CD4-positive, alpha-beta T cell (primary cell): Measurements from ENCODE around the gene STK32B. TPM values are rescaled to one million over a fixed set of nuclear protein-coding genes. Genes with fewer than 3 reads are reported as not detected.

Experiments
- ATAC-seq: fragments of 200-7000 bp; cut with Tn5 transposase; one replicate; pipeline ENCODE4 v1.10.0; 2022; ENCODE audit warnings: mild to moderate bottlenecking; ENCODE audit not compliant: poor library complexity
- CTCF ChIA-PET: fragments of 350-600 bp; sonication (Branson Sonifier 250); formaldehyde crosslinking; loops from one replicate; lab custom pipeline; 2021; ENCODE audit warnings: antibody characterized with exemption, inconsistent platforms; lab: Charles Lee
- POLR2A ChIA-PET: fragments of 350-600 bp; sonication (Branson Sonifier 250); formaldehyde crosslinking; loops from one replicate; lab custom pipeline; 2021; ENCODE audit warnings: antibody characterized with exemption, inconsistent platforms; lab: Charles Lee
- DNase-seq, 14 experiments: peaks; one replicate each; pipeline ENCODE4 v3.0.0-alpha.2; 2013 to 2020; ENCODE audit warnings: mixed read lengths in 2 of 14
- H3K27ac ChIP-seq, 2 donors: one replicate each; pipeline versions ENCODE4 v1.5.1 to v1.7.0; 2013; ENCODE audit warnings: low read length in 2 of 2, low read depth in 1 of 2, mild to moderate bottlenecking in 1 of 2
- H3K27me3 ChIP-seq, 2 experiments: 1 replicate in 1 of 2; 2 replicates in 1 of 2; pipeline versions ENCODE4 v1.6.1 to v1.7.0; 2013; ENCODE audit warnings: low read length in 2 of 2, control low read depth in 1 of 2, mild to moderate bottlenecking in 1 of 2, moderate library complexity in 1 of 2; ENCODE audit not compliant: insufficient read depth in 2 of 2, control insufficient read depth in 1 of 2
- H3K36me3 ChIP-seq: one replicate; pipeline ENCODE4 v1.6.1; 2013; ENCODE audit warnings: low read length, control low read depth; ENCODE audit not compliant: insufficient read depth
- H3K4me1 ChIP-seq: one replicate; pipeline ENCODE4 v1.6.1; 2013; ENCODE audit warnings: low read length, control low read depth; ENCODE audit not compliant: insufficient read depth
- H3K4me3 ChIP-seq: one replicate; pipeline ENCODE4 v1.5.1; 2013; ENCODE audit warnings: mild to moderate bottlenecking, low read length, moderate library complexity
- H3K9me3 ChIP-seq, 2 experiments: 1 replicate in 1 of 2; 2 replicates in 1 of 2; pipeline versions ENCODE4 v1.6.1 to v1.7.0; 2013; ENCODE audit warnings: low read length in 2 of 2, mild to moderate bottlenecking in 2 of 2, control low read depth in 1 of 2, moderate library complexity in 1 of 2; ENCODE audit not compliant: control insufficient read depth in 1 of 2, insufficient read depth in 1 of 2
- H3K27ac Mint-ChIP-seq: one replicate; pipeline ENCODE4 v1.8.0; 2020; ENCODE audit warnings: mixed read lengths
- H3K27me3 Mint-ChIP-seq: one replicate; pipeline ENCODE4 v1.8.0; 2021; ENCODE audit warnings: mixed read lengths
- H3K36me3 Mint-ChIP-seq: one replicate; pipeline ENCODE4 v1.8.0; 2021; ENCODE audit warnings: low read depth, mixed read lengths
- H3K4me1 Mint-ChIP-seq: one replicate; pipeline ENCODE4 v1.8.0; 2021; ENCODE audit warnings: low read depth, mixed read lengths
- H3K4me3 Mint-ChIP-seq: one replicate; pipeline ENCODE4 v1.8.0; 2020; ENCODE audit warnings: mild to moderate bottlenecking, mixed read lengths
- H3K9me3 Mint-ChIP-seq: one replicate; pipeline ENCODE4 v1.8.0; 2020; ENCODE audit warnings: mixed read lengths
- intact Hi-C, 2 experiments: fragments of 100-400 bp; cut with DNase I in 1 of 2; cut with micrococcal nuclease in 1 of 2; formaldehyde crosslinking; loops; one replicate each; pipeline versions ENCODE4 v1.15.1 to v1.9.0; 2023 to 2025; cut with DNase I, micrococcal nuclease
- total RNA-seq, 174 experiments: library from RNA in 2 of 174; stranded (reverse) in 2 of 174; gene quantifications; one replicate each; pipeline ENCODE4 v1.2.3 and lab custom pipeline; 2021 to 2026
- TF ChIP-seq, protein P1 (sequence below): fragments of 200-600 bp; IDR thresholded peaks from one replicate; pipeline ENCODE4 v1.8.0; 2022; ENCODE audit warnings: antibody characterized with exemption, mild to moderate bottlenecking

STK32B gene
- total RNA-seq, 2 experiments from 2014 or later = not detected

DNA sequence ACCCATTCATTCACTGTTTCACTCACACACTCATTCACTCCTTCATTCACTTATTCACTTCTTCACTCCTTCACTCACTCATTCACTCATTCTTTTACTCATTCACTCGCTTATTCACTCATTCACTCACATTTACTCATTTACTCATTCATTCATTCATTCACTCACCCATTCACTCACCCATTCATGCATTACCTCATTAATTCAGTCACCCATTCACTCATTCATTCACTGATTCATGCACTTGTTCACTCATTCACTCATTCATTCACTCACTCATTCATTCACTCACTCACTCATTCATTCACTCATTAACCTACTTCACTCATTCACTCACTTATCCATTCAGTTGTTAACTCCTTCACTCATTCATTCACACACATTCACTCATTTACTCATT, 70.8 kb downstream of the STK32B start:
- no peak overlapping the region for H3K27ac Mint-ChIP-seq
- Histone ChIP-seq H3K4me1 (no peaks in the 10 kb centered on the region), H3K27me3 (peaks cover 0 to 2% of the 10 kb centered on the region in 2 experiments), H3K9me3 (peaks cover 0 to 15% of the 10 kb centered on the region in 2 experiments), H3K27ac (no peak overlapping the region), H3K36me3 (no peaks in the 10 kb centered on the region), H3K4me3 (no peak overlapping the region)
- ChIA-PET POLR2A (no interaction called here), CTCF (no interaction called here)
- no peaks in the 10 kb centered on the region for H3K36me3 Mint-ChIP-seq
- H3K4me3 Mint-ChIP-seq = no peak overlapping the region
- TF ChIP-seq, protein P1, sequence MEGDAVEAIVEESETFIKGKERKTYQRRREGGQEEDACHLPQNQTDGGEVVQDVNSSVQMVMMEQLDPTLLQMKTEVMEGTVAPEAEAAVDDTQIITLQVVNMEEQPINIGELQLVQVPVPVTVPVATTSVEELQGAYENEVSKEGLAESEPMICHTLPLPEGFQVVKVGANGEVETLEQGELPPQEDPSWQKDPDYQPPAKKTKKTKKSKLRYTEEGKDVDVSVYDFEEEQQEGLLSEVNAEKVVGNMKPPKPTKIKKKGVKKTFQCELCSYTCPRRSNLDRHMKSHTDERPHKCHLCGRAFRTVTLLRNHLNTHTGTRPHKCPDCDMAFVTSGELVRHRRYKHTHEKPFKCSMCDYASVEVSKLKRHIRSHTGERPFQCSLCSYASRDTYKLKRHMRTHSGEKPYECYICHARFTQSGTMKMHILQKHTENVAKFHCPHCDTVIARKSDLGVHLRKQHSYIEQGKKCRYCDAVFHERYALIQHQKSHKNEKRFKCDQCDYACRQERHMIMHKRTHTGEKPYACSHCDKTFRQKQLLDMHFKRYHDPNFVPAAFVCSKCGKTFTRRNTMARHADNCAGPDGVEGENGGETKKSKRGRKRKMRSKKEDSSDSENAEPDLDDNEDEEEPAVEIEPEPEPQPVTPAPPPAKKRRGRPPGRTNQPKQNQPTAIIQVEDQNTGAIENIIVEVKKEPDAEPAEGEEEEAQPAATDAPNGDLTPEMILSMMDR = no peak
- intact Hi-C loops = no loop called here
- H3K9me3 Mint-ChIP-seq = no peaks in the 10 kb centered on the region
- no peaks in the 10 kb centered on the region for H3K4me1 Mint-ChIP-seq
- ATAC-seq (no peak), DNase-seq (no peak)
- peaks cover 5% of the 10 kb centered on the region for H3K27me3 Mint-ChIP-seq

DNA sequence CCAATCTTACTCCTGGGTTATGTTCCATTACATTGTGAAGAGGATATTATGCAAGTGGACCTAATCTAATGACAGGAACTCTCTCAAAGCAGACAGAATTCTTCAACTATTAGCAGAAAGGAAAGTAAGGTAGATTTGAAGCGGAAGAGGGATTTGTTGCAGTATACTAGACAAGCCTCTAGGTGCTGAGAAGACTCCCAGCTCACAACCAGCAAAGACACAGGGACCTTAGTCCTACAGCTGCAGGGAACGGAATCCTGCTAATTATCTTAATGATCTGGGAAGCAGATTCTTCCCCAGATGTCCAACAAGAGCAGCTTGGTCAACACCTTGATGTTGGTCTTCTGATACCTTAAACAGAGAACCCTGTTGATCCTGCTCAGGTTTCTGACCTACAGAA, 73.6 kb downstream of the STK32B start:
- H3K9me3 Mint-ChIP-seq = no peaks in the 10 kb centered on the region
- intact Hi-C loops = no loop called here
- CTCF ChIA-PET = no interaction called here
- H3K4me1 ChIP-seq = no peaks in the 10 kb centered on the region
- no peak for DNase-seq
- no peak overlapping the region for H3K27ac Mint-ChIP-seq
- H3K4me3 ChIP-seq = no peak overlapping the region
- no peaks in the 10 kb centered on the region for H3K36me3 Mint-ChIP-seq
- ATAC-seq = no peak
- H3K4me3 Mint-ChIP-seq = no peak overlapping the region
- peaks cover 0 to 2% of the 10 kb centered on the region in 2 experiments for H3K27me3 ChIP-seq
- TF ChIP-seq, protein P1 = no peak
- H3K27me3 Mint-ChIP-seq = peaks cover 10% of the 10 kb centered on the region
- no peak overlapping the region for H3K27ac ChIP-seq
- H3K36me3 ChIP-seq = no peaks in the 10 kb centered on the region
- H3K4me1 Mint-ChIP-seq = no peaks in the 10 kb centered on the region
- POLR2A ChIA-PET = no interaction called here
- peaks cover 0 to 15% of the 10 kb centered on the region in 2 experiments for H3K9me3 ChIP-seq

DNA sequence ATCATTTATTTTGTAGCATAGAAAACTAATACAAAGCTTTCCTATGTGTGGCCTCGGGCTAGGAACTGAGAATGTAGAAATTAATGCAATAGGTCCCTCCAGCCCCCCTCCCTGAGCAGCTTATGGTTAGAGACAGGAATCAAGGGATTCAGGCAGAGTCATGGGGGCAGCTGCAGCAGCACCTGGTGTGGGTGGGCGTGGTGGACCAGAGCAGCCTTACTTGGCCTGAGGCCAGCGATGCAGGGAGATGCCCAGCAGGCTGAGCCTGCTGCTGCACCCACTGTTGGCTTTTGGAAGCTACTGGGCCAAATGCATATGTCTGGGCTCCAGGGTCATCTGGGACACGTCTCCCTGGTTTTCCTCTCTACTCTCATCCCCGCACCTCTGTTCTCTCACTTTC, 74.0 kb downstream of the STK32B start:
- no peaks in the 10 kb centered on the region for H3K36me3 Mint-ChIP-seq
- H3K4me1 Mint-ChIP-seq = no peaks in the 10 kb centered on the region
- no peak overlapping the region for H3K27ac ChIP-seq
- H3K9me3 Mint-ChIP-seq = no peaks in the 10 kb centered on the region
- no peaks in the 10 kb centered on the region for H3K4me1 ChIP-seq
- DNase-seq = no peak
- no peaks in the 10 kb centered on the region for H3K36me3 ChIP-seq
- ChIA-PET CTCF (no interaction called here), POLR2A (no interaction called here)
- H3K9me3 ChIP-seq = peaks cover 0 to 15% of the 10 kb centered on the region in 2 experiments
- peaks cover 0 to 2% of the 10 kb centered on the region in 2 experiments for H3K27me3 ChIP-seq
- H3K27ac Mint-ChIP-seq = no peak overlapping the region
- H3K4me3 Mint-ChIP-seq = no peak overlapping the region
- intact Hi-C loops = no loop called here
- no peak overlapping the region for H3K4me3 ChIP-seq
- peaks cover 11% of the 10 kb centered on the region for H3K27me3 Mint-ChIP-seq
- ATAC-seq = no peak
- TF ChIP-seq, protein P1 = no peak
